EH (cell line): Measurements from ENCODE around the gene AUTS2.

Source experiments
- DNase-seq: peaks from one replicate; pipeline ENCODE4 v3.0.0-alpha.2; 2015; ENCODE audit warnings: low read depth

The AUTS2 gene

DNA sequence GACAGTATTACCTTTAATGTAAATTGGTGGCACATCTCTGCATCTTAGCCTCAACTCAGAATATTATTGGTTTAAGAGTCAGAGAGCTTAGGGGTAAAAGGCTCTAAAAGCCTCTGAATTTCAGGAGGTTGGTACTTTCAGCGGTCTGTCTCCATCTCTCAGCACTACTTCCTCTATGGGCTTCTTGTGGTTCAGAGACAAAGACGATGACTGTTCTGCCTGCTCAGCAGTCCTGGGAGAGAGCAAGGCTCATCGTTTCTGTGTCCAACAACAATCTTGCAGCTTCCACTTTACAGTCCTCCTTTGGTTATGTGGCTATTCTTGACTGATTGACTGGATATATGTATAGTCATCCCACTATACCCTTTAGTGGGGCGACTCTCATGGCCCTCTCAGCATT is 394.7 kb downstream of the AUTS2 start:
- no peak for DNase-seq

DNA sequence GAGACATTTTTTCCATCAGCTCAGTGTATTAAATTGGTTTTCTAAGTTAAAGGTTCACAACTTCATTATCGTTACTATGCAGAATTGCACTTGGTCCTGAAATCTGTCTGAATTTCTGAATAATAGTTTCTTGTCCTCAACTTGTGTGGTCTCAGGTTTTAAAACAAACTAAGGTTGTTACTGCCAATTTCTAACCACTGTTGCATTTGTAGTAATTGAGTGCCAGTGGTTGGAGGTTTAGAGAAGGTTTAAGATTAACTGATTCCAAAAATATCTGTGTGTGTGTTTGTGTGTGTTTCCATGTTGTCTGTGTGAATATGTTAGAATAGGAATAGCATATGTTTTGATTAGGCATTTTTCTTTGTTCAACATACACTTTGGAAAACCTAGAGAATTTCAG is 395.9 kb downstream of the AUTS2 start:
- DNase-seq: no peak

DNA sequence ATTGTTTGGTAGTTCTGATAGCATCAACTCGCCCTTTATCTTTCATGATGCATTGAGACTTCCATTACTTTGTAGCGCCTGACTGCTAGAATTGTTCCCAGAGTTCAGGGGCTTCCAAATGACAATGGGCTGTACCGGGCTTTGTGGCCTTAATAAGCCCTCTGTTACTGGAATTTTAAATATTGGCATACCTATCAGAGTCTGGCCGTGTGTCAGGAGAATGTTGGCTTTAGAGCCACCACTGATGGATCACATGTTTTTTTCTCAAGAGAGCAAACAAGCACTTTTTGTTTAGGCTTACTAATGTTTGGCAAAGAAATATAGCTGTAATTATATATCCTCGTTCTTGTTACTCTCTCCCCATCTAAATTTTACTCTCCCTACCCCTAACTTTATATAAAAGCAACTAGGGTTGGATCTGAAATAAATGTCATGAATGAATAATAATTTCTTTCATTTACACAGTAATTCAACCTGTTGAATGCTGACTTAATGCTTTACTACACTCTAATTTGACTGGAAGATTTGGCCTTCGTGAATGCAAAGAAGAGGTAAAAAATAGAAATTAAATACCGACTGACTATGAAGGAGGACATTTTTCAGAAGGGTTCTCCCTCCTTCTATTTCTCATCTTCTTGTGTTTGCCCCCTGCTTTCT is 396.7 kb downstream of the AUTS2 start:
- DNase-seq: no peak

DNA sequence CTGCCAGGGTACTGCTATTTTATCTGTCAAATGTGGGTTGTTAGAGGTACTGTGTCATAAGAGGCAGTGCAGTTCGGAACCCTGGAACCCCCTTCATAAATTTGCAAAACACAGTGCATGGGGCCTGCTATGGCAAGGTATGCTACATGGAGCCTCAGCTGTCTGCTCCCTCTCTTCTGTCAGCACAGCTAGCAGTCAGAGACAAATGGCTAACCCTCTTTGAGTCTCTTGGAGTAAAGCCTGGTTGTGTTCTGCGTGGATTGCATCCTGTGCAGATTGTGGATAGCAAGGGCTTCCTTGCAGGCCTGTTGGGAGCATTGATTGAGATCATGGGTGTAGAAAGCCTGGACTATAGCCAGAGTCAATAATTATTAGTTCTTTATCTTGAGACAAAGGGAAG is 397.8 kb downstream of the AUTS2 start:
- DNase-seq: no peak

DNA sequence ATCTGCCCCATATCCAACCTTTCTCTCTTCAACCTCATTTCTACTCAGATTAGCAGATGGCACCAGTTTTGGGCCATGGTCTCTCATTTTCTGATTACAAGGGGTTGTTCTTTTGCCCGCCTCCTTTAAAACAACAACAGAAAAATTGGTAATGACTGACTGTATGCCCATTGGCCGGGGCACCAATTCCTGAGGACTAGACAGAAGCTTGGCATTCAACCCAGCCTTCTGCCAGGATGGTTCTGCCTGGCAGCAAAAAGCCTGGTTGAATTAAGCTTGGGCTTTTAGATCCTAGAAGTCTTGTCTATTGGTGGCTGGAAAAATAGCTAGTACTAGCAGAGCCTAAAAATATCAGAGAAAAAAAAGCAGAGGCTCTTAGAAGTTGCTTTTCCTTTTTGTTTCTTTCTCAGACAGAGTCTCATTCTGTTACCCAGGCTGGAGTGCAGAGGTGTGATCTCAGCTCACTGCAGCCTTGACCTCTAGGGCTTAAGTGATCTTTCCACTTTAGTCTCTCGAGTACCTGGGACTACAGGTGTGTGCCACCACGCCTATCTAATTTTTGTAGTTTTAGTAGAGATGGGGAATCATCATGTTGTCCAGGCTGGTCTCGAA is 402.6 kb downstream of the AUTS2 start:
- DNase-seq: no peak

DNA sequence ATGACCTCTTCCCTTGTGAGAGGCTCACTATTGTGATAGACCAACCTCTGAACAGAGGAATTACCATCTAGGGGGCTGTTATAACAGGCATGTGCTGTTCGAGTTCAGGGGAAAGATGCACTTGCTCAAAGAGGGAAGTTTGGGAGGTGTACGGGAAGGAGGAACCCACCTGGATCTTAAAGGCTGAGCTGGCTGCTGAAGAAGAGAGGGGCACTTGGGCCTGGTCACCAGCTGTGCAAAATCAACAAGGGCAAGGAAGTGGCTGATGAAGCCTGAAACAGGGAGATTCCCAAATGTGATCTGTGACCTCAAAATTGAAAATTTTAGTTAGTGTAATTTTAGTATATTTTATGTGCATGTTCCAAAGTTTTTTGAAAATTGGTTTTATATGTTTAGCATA is 407.2 kb downstream of the AUTS2 start:
- DNase-seq: no peak

DNA sequence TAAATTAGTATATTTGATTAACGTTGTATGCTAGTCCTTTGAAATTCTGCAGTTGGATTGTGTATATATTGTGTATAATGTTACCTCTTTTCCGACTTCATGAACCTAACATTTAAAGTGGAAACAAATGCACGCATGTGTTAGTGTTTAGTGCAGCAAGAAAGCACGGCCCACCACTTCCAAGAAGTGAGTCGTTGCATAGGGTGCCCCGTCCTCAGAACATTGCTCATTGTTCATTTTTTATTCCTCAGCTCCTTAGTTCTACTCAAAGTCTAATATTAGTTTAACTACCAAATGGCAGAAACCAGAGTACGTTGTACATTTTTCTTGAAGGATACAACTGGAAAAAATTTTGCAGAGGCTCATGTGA is 407.6 kb downstream of the AUTS2 start:
- no peak for DNase-seq

DNA sequence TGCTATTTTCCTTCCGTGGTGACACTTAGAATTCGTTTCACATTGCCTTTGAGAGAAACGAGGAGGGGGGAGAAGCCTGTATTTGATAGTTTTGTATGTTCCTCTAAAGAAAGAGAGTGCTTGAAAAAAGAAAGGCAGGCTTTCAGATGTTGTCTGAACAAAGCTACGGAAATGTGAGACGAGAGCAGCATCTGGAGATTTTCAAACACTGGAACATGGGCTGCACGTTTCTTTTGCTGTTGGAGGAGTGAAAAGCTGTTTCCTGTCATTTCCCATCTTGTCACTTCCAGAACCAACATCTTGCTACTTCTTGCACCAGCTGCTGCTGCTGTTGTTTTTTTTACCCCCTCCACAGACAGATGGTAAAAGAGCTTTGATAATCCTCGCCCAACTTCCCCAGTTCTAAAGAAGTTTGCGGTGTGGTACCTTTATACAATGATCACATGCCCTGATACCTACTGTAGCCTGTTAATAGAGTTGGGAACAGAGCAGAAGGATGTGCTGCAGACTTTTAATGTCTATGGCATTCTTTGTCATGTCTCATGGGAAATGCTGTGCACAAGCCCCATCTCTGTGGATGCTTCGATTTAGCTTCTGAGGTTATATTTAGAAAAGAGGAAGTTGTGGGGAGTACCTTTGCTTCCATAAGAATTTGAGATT is 408.1 kb downstream of the AUTS2 start:
- no peak for DNase-seq

DNA sequence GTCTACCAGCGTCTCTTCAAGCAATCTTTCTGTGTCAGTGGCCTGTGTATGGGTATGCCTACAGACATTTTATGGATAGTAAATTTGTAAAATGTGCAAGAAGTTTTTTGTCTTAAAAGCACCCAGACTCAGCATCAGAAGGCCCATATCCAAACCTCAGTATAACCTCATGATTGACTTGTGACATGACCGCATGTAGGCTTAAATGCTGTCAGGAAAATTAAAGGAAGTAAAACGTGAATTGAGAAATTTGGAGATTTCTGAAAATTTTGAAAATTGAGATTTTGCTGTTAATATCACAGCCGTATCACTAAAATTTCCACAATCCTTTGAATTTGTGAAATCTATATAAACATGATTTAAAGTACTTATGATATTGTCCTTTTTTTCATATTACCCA is 410.2 kb downstream of the AUTS2 start:
- no peak for DNase-seq

DNA sequence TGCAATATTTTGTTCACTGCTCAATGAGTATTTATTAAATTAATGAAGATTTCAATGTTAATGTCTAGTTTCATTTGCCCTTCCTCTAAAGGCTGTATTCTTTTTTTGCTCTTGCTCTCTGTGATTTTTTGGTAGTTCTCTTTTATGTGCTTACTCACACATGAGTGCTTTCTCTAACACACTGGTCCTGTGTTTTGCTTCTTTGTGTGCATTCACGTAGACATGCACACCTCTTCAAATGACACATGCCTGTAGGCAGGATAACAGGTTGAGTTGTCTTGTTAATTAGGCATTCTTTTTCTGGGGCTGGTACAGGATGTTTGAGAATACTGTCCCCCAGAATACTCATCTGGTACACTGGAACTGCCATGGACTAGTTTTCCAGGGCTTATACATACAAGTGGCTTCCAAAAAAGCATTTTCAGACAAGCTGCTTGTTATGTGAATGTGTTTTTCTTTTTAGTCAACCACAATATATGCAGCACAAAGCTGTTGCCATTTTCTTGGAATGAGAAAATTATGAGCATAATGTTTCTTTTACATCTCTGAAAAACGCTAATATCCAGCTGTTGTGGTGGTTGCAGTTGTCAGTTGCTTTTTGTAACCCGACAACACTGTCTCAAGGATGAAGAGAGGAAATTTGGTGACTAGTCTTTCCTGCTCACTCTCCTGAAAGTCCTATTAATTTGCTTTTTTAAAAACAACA is 416.4 kb downstream of the AUTS2 start:
- no peak for DNase-seq

DNA sequence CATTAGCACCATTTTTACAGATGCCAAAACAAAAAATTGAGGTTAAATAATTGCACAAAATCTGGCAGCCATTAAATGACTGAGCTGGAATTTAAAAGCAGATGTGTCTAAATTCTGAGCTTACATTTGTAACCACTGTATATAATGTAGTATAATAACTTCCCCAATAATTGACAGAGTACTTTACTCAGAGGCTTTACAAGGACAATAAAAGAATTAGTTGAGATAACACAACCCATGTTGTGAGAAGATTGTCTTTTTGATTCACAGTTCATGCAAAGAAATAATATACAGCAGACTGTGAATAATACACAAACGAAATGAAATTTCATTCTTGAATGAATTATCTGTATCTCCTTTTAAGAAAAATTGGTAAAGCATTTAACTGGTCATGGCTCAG is 417.1 kb downstream of the AUTS2 start:
- no peak for DNase-seq

DNA sequence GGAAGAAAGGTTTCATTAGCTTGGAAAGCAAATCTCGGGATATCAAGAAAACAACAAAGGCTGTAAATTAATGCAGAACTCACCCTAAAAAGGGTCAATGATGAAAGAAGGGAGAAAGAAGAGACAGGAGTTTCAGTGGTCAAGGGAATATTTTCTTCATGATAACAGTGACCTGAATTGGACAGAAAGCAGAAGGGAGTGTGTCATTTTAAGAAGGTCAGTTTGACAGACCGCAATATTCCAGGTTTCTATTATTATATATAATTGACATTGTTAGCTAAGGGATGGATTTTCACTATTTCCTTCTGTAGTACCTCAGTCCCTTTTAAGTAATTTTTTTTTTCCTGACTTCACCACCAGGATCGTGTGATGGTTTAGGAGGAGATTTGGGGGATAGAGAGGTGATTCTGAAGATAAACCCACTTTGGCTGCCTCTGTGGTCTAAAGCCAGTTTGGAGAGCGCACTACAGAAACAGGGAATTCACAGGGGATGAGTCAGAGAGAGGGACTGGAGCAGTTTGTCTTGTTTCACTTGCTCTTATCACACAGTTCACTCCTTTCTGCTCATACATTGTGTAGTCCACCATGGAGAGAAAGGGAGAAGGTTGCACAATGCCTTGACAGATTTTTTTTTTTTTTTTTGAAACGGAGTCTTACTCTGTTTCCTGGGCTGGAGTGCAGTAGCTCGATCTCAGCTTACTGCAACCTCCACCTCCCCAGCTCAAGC is 417.9 kb downstream of the AUTS2 start:
- DNase-seq: no peak

DNA sequence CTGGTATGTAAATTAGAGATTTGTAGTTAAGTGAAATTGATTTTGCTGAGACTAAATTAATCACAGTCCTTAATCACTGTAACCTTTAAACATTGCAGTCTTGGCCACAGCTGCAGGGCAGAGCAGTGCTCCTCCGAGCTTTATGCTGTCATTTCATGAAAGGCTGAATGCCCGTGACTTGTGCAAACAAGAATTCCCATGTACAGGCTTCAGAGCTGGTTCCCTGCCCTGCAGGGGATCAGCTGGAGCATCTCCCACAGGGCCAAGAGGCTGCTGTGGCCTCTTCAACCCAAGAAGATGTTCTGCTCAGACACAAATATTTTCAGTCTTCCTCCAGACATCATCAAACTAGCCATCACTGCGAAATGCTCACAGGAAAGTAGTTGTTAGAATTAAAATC is 419.1 kb downstream of the AUTS2 start:
- no peak for DNase-seq

DNA sequence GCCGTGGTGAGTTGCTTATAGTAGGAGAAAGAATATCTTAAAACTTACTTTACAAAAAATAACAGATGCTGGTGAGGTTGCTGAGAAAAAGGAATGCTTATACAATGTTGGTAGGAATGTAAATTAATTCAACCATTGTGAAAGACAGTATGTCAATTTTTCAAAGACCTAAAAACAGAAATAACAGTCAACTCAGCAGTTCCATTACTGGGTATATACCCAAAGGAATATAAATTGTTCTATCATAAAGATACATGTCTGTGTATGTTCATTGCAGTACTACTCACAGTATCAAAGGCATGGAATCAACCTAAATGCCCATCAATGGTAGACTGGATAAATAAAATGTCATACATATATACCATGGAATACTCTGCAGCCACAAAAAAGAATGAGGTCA is 420.4 kb downstream of the AUTS2 start:
- no peak for DNase-seq

DNA sequence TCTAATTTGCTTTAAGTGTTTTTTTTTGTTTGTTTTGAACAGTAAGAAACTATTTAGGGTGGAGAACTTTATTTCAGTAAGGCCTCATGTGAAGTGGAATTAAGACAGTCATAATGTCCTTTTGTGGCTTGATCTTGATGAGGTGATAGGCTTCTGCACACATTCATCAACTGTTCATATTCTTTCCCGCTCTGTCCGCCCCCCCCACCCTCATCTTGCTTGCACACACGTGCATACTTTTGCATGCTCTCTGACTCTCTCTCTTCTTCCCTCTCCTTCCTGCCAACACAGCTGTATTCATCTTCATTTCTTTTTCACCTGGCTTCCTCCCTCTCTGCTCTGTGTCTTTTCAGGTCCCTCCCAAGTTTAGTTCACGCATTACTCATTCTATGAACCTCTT is 429.6 kb downstream of the AUTS2 start:
- no peak for DNase-seq

DNA sequence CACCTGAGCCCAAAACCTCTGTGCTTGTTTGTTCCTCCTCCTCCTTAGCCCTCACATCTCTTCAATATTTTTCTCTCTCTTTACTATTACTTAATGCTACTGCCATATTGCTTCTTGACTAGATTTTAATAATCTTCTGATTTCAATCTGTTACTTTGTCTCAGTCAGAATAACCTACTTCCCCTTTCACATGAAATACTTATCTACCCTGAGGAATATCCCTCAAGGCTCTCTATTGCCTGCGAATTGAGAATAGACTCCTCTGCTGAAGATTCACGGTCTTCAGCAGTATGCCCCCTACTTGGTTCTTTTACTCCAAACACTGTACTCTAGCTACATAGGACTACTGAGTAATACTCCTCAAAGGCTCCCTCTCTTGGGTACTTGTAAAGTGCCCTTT is 430.3 kb downstream of the AUTS2 start:
- no peak for DNase-seq

DNA sequence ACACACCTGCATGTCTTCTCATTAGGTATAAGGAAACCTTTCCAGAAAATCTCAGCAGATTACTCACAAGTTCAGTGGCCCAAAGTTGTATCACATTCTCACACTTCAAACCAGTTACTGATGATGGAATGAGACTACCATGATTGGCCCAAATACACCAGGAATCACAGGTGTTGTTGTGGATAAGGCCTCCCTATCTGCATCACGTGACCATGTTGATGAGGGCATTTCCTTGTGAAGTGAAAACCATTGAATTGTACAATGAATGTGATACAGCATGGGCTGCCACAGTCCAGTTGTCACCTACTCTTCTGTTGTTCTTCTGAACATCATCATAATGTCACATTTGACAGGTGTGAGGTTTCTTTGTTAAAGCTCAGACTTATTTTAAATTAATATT is 431.7 kb downstream of the AUTS2 start:
- no peak for DNase-seq

DNA sequence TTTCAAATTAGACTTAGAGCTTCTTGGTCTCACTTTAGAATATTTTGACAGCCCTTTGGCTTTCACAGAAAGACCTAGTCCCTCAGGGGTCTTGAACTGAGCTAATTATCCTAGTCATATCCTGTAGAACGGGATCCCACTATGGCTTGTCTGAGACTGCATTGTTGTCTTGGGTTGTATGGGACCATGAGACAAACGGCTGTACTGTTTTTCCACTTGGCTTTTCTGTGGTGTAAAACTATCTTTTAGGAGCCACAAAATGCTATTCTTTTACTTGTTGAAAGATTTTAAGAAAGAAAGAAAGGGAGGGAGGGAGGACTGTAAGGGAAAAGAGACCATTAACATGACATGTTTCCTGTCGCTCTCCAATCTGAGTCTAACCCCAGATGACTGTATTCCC is 432.5 kb downstream of the AUTS2 start:
- DNase-seq: no peak

DNA sequence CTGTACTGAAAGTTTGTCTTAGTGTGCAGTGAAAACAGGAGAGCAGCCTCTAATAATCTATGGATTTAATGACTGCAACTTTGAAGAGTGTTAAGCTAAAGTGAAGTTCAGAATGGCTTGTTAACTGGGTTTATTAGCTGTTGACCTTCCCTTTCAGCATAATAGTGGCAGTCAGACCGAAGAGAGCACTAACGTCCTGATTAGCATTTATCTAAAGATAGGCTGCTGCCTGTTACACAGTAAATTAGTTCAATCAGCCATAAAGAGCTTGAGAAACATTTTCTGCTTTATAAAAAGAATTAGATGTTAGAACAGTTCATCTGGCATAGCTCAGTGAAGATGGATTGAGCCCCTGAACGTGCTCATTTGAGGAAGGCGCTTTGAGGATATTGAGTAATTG is 433.0 kb downstream of the AUTS2 start:
- no peak for DNase-seq

DNA sequence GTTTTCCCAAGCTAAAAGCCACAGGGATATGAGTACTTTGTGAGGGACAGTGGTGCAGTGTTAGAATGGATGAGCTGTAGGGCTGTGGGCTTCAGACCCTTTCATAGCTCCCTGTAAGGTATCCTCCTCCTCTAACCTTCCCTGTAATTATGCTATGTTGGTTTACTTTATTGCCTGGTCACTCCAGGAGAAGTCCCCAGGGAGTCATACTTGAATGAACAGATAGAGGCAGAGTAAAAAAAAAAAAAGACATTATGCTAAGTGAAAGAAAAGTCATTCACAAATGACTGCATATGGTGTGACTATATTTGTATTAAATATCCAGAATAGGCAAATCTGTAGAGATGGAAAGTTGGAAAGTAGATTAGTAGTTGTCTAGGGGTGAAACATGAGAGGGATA is 434.4 kb downstream of the AUTS2 start:
- DNase-seq: no peak

DNA sequence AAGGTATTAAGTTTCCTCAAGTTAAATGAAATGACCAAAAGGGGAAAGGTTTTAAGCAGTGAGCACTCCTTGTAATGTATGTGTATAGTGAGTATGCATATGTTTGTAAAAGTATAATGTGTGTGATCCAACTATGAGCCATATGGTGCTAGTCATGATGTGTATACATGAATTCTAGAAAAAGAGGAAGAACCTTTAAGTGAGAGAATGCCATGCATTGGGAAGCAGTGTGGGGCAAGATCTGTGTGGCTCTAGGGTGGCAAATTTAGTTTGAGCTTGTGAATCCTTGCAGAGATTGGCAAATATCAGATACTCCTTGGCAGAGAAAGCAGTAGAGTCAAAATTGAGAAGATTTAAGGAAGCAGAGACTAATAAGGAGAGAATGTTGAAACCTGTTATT is 435.0 kb downstream of the AUTS2 start:
- no peak for DNase-seq

DNA sequence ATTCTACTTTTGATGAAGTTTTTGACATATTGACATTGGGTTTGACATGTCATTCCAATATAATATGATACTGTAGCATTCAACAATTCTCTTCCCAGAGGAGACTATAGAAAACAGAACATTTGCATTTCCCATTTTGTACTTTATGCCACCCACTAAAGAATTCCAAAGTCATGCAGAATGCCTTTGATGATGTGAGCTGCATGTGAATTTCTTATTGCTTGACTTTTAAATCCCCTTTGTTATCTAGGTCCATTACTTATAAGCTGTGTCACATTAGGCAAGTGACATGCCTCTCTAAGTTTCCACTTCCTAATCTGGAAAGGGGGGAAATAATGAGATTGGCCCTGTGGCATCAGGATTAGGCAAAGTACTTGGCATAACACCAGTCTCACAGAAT is 436.7 kb downstream of the AUTS2 start:
- no peak for DNase-seq

DNA sequence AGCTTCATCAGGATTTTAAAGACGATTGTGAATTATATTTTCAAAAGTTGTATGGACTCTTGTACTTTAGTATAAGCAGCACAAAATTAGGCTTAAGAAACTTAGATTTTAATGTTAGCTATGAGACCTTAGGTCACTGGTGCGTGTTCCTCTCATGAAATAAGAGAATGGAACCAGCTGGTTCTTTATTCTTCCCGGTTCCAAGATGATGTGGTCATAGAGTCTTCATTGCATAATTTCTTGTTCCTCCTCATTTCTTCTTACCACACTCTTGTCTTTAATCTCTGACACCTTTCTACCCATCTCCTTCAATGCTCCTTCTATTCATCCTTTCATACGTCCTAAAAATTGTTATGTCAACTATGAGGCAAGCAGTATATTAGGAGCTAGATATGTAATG is 437.2 kb downstream of the AUTS2 start:
- DNase-seq: no peak
